WERI-Rb-1 (cell line): ENCODE data around the gene SYNDIG1.

Experiments
- DNase-seq: peaks from one replicate; pipeline ENCODE4 v3.0.0-alpha.2; 2020
- H3K27ac ChIP-seq: fragments of 250-450 bp; sonication (Bioruptor Pico); 2 replicates; pipeline ENCODE4 v1.5.1; 2020; ENCODE audit warnings: mild to moderate bottlenecking, moderate library complexity
- H3K27me3 ChIP-seq: fragments of 250-450 bp; sonication (Bioruptor Pico); 2 replicates; pipeline ENCODE4 v1.5.1; 2021; ENCODE audit warnings: mild to moderate bottlenecking, low read depth, moderate library complexity; ENCODE audit not compliant: insufficient read depth, severe bottlenecking
- H3K36me3 ChIP-seq: fragments of 250-450 bp; sonication (Bioruptor Pico); 2 replicates; pipeline ENCODE4 v1.5.1; 2020; ENCODE audit warnings: mild to moderate bottlenecking, moderate library complexity
- H3K4me3 ChIP-seq: 2 replicates; pipeline ENCODE4 v1.5.1; 2011; ENCODE audit warnings: low read depth, mild to moderate bottlenecking, control low read depth, low read length
- H3K9me3 ChIP-seq: fragments of 250-450 bp; sonication (Bioruptor Pico); 2 replicates; pipeline ENCODE4 v1.5.1; 2021; ENCODE audit warnings: mild to moderate bottlenecking, moderate library complexity; ENCODE audit not compliant: severe bottlenecking
- TF ChIP-seq, protein P1 (sequence below): IDR thresholded peaks from 2 replicates; pipeline ENCODE4 v1.5.1; 2011; ENCODE audit warnings: low read depth, mild to moderate bottlenecking, control low read depth, inconsistent platforms, low read length

SYNDIG1 gene

DNA sequence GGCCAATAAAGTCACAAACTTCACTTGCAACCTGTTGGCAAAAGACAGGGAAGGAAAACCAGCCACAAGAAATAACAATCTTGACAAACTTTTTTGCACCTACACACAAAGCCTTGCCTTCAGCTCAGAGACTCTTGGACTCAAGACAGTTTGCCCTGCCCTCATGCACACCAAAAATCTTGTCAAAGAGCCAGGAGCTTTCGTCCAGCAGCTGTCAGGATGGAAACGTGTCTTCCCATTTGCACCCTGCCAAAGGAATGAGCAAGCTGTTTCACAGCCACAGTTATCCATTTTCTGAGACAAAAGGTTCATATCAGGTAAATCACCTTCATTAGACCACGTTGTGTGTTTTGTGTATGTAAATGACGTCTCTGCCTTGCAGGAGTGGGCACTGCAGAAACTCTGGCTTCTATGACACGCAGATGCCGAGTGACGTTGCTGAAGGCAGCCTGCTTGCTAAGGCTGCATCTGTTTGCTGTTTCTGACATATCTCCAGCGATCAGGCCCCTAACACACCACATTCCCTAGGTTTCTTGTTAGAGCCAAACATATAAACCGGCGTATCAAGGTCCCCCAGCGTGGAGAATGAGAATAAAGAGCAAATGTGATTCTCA lies 193.4 kb downstream of the SYNDIG1 start:
- Histone ChIP-seq H3K27me3 (no peaks in the 10 kb centered on the region), H3K9me3 (no peaks in the 10 kb centered on the region), H3K36me3 (no peaks in the 10 kb centered on the region), H3K4me3 (no peak overlapping the region), H3K27ac (no peak overlapping the region)
- TF ChIP-seq, protein P1, sequence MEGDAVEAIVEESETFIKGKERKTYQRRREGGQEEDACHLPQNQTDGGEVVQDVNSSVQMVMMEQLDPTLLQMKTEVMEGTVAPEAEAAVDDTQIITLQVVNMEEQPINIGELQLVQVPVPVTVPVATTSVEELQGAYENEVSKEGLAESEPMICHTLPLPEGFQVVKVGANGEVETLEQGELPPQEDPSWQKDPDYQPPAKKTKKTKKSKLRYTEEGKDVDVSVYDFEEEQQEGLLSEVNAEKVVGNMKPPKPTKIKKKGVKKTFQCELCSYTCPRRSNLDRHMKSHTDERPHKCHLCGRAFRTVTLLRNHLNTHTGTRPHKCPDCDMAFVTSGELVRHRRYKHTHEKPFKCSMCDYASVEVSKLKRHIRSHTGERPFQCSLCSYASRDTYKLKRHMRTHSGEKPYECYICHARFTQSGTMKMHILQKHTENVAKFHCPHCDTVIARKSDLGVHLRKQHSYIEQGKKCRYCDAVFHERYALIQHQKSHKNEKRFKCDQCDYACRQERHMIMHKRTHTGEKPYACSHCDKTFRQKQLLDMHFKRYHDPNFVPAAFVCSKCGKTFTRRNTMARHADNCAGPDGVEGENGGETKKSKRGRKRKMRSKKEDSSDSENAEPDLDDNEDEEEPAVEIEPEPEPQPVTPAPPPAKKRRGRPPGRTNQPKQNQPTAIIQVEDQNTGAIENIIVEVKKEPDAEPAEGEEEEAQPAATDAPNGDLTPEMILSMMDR: no peak
- DNase-seq: no peak

GRCh38 chr20:24663496-24663895 lies 194.1 kb downstream of the SYNDIG1 start:
- TF ChIP-seq, protein P1: no peak
- no peaks in the 10 kb centered on the region for H3K27me3 ChIP-seq
- no peak overlapping the region for H3K27ac ChIP-seq
- DNase-seq: no peak
- H3K4me3 ChIP-seq: no peak overlapping the region
- no peaks in the 10 kb centered on the region for H3K36me3 ChIP-seq
- H3K9me3 ChIP-seq: no peaks in the 10 kb centered on the region

DNA sequence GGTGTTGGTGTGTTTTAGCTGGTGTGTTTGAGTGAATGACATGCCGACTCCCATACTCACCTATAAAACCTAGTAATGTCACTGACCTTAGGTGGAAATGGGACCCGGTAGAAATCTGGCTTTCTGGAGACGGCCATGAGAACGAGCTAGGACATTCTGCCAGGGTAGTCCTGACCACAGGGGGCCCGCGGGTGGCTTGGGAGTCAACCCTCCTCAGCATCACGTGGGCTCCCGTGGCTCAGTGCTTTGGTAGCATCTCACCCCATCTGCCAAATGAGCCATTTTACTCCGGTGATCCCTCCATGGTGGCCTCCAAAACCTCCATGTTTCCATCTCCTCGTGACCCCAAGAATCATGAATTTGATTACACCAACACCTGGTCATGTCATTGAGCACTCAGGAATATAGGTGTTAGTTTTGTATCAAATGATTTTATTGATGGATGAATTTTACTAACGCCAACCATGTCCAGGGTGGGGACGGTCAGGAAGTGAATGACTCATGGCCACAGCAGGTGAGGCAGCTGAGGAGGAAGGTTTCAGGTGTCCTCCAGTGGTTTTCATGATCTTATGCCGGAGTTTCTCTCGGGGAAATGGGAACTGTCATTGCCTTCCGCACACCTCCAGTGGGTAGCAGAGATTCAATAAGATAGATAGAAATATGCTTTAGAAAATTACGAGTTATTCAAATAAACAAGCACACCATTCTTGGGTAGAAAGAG lies 195.0 kb downstream of the SYNDIG1 start:
- no peak for DNase-seq
- H3K4me3 ChIP-seq: no peak overlapping the region
- H3K27me3 ChIP-seq: no peaks in the 10 kb centered on the region
- H3K9me3 ChIP-seq: no peaks in the 10 kb centered on the region
- TF ChIP-seq, protein P1: no peak
- H3K27ac ChIP-seq: no peak overlapping the region
- H3K36me3 ChIP-seq: no peaks in the 10 kb centered on the region

DNA sequence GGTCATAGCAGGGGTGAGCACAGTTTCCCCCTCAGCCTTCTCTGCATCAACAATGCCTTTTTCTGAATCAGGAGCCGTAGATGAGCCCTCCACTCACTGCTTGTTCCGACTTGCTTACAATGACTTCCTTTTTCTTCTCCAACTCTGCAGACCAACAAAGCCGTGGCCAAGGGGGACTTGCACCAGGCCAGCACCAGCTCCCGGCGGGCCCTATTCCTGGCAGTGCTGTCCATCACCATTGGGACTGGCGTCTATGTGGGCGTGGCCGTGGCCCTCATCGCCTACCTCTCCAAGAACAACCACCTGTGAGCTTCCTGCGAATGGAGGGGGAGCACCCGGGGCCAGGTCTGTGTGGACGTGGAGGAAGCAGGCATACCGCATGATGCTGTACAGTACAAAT lies 195.8 kb downstream of the SYNDIG1 start:
- DNase-seq: no peak
- no peaks in the 10 kb centered on the region for H3K36me3 ChIP-seq
- TF ChIP-seq, protein P1: no peak
- no peaks in the 10 kb centered on the region for H3K9me3 ChIP-seq
- H3K27ac ChIP-seq: no peak overlapping the region
- H3K27me3 ChIP-seq: no peaks in the 10 kb centered on the region
- H3K4me3 ChIP-seq: no peak overlapping the region

GRCh38 chr20:24665741-24666191 lies 196.3 kb downstream of the SYNDIG1 start:
- TF ChIP-seq, protein P1: no peak
- H3K9me3 ChIP-seq: no peaks in the 10 kb centered on the region
- DNase-seq: no peak

More at GRCh38 chr20:24665741-24666191, 196.3 kb downstream of the SYNDIG1 start:
- H3K27me3 ChIP-seq: no peaks in the 10 kb centered on the region
- no peaks in the 10 kb centered on the region for H3K36me3 ChIP-seq
- H3K27ac ChIP-seq: no peak overlapping the region
- no peak overlapping the region for H3K4me3 ChIP-seq
